Fibroblast of pulmonary artery (primary cell): ENCODE results near the gene LEPROT.
"Not testable (repeated sequence)": the region's sequence is repeated elsewhere in the genome, so short reads cannot be mapped to it uniquely, and the experiment has no call there.

ENCODE experiments used
- DNase-seq: peaks from one replicate; pipeline ENCODE4 v3.0.0-alpha.2; 2010; ENCODE audit warnings: low read depth
- H3K4me3 ChIP-seq: replicated peaks from 2 replicates; pipeline ENCODE4 v1.5.1; 2011; ENCODE audit warnings: low read depth, mild to moderate bottlenecking, control low read depth, low read length, moderate library complexity
- CTCF ChIP-seq: IDR thresholded peaks from 2 replicates; pipeline ENCODE4 v1.5.1; 2011; ENCODE audit warnings: mild to moderate bottlenecking, control low read depth, low read length, inconsistent platforms; ENCODE audit errors: missing control alignments

The LEPROT gene, protein sequence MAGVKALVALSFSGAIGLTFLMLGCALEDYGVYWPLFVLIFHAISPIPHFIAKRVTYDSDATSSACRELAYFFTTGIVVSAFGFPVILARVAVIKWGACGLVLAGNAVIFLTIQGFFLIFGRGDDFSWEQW

DNA sequence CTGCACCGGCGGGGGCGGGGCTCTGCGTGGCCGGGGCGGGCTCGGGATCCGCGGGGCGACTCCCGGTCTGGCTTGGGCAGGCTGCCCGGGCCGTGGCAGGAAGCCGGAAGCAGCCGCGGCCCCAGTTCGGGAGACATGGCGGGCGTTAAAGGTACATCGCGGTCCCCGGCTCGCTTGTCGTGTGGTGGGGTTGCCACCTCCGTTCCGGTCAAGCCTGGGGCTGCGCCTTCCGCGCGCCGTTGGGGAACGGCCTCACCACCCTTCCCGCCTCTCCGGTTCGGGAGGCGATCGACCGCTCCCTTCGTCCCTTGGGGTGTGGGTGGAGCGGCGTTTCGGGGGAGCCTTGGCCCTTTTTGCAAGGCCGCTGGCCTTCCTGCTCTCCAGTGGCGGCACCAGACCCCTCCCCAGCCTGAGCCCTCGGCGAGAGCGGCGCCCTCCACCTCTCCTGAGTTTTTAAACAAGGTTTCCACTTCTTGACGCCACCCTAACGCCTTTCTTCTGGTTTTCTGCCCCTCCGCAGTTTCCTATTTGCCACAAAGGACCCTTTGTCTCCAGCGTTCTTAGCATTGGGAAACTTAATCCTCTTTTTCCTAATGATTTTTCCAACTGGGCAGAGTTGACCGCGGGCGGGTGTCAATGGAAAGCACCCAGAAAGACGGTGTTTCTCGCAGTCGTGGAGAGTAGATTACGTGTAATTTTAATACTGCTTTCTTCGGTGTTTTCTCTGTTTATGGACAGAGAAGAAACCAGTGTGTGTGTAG is at the start of gene LEPROT, which contains the start of gene LEPR:
TSS of gene LEPROT (plus strand) at position 79 of the 761 bp plus-strand sequence. CDS start at position 136, 57 bp downstream.
TSS of gene LEPR (plus strand) at position 79 of the 761 bp plus-strand sequence. CDS start 144,898 bp downstream, outside the sequence.
- no peak for TF ChIP-seq CTCF
- peak within 1 kb of the TSS; percentile 89 for H3K4me3 ChIP-seq
- DNase-seq, result no peak

GRCh38 chr1:65371544-65371943 is 48.9 kb upstream of the LEPROT start:
- H3K4me3 ChIP-seq, result no peak overlapping the region
- no peak for TF ChIP-seq CTCF
- no peak for DNase-seq

- no peak overlapping the region for H3K4me3 ChIP-seq
- TF ChIP-seq CTCF, result no peak
- DNase-seq, result peak; percentile 11
Measured at GRCh38 chr1:65372557-65372956, 47.9 kb upstream of the LEPROT start.

- TF ChIP-seq CTCF, result no peak
- no peak overlapping the region for H3K4me3 ChIP-seq
Measured at GRCh38 chr1:65377496-65378246, 42.8 kb upstream of the LEPROT start.

DNA sequence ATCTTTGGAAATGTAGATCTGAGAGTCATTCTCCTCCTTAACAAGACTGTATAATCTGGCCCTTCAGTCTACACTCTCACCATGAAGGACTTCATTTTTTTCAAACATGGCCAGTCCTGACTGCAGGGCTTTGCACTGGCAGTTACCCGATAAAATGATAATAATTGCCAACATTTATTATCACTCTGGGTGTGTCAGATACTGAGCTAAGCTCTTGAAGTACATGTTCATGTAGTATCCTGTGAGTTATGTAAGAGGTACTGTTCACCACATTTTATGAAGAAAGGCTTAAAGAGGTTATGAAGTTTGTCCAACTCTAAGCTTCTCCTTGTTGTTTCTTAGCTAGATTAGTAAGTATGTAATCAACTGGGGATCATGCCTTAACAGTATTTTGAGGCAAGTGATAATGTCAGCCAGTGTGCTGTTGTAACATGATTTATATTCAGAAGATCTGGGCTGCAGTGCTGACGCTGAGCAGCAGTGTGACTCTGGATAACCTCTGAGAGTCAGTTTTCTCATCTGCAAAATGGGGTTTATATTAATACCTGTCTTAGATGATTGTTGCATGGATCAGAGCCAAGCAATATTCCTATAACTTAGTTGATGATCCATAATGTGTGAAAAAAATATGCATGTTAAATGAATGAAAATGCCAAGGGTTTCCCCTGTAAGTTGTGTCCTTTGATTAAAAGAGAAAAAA is 42.1 kb upstream of the LEPROT start:
- DNase-seq, result no peak
- H3K4me3 ChIP-seq, result no peak overlapping the region
- no peak for TF ChIP-seq CTCF

More at GRCh38 chr1:65377496-65378246, 42.8 kb upstream of the LEPROT start:
- DNase-seq, result no peak

DNA sequence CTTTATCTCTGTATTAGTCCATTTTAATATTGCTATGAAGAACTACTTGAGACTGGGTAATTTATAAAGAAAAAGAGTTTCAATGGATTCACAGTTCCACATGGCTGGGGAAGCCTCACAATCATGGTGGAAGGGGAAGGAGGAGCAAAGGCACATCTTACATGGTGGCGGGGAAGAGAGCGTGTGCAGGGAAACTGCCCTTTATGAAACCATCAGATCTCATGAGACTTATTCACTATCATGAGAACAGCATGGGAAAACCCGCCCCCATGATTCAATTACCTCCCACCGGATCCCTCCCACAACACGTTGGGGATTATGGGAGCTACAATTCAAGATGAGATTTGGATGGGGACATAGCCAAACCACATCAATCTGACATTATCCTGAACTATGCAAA is 36.0 kb upstream of the LEPROT start:
- H3K4me3 ChIP-seq, DNase-seq: not testable (repeated sequence)

DNA sequence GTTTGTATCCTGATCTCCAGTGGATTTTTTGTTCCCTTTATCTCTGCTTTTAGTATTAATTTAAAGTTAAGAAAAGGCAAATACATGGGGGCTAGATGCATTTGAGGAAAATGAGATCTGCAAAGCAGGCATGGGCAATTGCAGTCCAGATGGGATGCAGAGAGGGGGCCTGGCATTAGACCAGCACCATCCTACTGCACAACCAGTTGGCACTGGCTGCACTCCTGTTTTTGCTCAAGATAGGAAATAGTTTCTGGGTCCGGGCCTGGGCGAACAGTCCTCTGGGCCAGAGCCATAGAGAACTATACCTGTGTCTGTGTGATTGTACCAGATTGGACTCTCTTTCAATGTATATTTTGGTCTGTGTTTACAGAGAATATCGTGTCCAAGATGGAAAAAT is 34.0 kb upstream of the LEPROT start:
- TF ChIP-seq CTCF, result no peak
- H3K4me3 ChIP-seq, result no peak overlapping the region
- DNase-seq, result no peak
